GM18873 (cell line): ENCODE data around the gene NEO1.
"Not testable (repeated sequence)": the region's sequence is repeated elsewhere in the genome, so short reads cannot be mapped to it uniquely, and the experiment has no call there.

Source experiments
- ATAC-seq: cut with Tn5 transposase; IDR thresholded peaks from one replicate; pipeline ENCODE4 v1.9.1; 2021; ENCODE audit warnings: mild to moderate bottlenecking, moderate library complexity, moderate number of reproducible peaks; ENCODE audit not compliant: unreplicated experiment, low FRiP score

The NEO1 gene

GRCh38 chr15:73139744-73140553 lies 87.7 kb downstream of the NEO1 start:
- ATAC-seq = no peak

GRCh38 chr15:73141216-73141900 lies 89.1 kb downstream of the NEO1 start:
- ATAC-seq = no peak

- no peak for ATAC-seq
Measured at GRCh38 chr15:73142802-73143762, 90.8 kb downstream of the NEO1 start.

DNA sequence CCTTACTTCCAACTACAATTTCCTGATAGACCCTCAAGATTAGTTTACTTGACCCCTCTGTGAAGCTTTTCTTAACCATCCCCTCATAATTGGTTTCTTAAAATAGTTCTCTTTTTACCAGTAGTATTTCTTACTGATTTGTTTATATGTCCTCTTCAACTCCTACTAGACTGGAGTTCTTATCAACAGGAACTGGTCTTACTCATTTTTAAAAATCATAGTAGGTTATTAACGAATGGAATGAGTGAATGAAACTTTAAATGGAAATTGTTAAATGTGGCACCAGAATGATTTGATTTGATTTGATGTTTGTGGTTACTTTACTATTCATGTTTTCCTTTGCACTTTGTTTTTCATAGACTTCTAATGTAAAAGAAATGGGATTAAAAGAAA lies 91.5 kb downstream of the NEO1 start:
- ATAC-seq = no peak

- no peak for ATAC-seq
Measured at GRCh38 chr15:73146419-73146818, 94.2 kb downstream of the NEO1 start.

GRCh38 chr15:73150831-73151230 lies 98.6 kb downstream of the NEO1 start:
- no peak for ATAC-seq

- ATAC-seq = no peak
Measured at GRCh38 chr15:73153024-73153423, 100.8 kb downstream of the NEO1 start.

GRCh38 chr15:73153447-73153846 lies 101.2 kb downstream of the NEO1 start:
- no peak for ATAC-seq

DNA sequence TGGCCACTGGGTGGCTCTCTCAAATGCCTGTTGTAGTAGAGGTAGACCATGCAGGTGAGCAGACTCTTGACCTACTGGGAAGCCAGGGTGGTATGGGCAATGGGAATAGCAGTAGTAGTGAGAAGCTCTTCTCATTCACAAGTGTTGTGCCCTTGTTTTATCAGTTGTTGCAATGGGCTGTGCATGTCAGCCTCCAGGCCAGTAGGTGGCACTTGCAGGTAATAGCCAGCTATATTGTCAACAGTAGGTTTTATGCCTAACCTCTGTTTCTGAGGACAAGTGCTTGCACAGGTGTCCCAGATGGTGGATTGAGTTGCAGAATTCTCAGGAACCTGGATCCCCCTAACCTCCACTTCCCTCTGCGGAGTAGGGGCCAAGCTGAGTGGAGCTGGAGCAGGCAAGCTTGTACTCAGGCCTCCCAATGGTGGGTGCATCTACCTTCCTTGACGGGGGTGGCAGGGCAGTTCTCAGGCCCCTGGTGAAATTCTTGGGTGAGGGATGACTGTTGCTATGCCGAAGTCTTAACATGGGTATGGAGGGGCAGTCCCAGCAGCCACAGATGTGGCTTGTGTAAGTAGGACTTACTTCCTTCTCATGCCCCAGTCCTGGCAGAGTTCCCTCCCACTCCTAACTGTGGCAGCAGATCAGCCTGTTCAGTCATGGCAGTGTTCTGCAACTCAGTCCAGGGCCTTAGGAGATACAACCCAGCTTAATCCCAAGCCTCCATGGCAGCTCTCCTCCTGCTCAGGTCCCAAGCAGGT lies 104.3 kb downstream of the NEO1 start:
- ATAC-seq = no peak

GRCh38 chr15:73161546-73161945 lies 109.3 kb downstream of the NEO1 start:
- no peak for ATAC-seq

DNA sequence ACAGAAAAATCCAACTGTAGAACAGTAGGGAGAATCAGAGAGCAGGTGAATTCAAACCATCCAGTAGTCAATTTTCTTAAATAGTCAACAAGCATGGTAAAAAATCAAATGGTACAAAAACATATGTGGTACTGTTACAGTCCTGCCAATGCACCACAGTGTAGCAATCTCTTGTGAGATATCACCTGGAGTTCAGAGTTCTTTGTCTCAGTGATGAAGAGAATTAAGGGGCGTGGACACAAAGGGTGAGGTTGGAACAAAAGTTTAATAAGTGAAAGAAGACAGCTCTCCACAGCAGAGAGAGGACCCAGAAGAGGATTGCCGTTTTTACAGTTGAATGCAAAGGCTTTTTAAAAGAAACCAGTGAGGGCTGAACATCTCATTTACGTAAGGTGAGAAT lies 113.2 kb downstream of the NEO1 start:
- ATAC-seq = no peak

DNA sequence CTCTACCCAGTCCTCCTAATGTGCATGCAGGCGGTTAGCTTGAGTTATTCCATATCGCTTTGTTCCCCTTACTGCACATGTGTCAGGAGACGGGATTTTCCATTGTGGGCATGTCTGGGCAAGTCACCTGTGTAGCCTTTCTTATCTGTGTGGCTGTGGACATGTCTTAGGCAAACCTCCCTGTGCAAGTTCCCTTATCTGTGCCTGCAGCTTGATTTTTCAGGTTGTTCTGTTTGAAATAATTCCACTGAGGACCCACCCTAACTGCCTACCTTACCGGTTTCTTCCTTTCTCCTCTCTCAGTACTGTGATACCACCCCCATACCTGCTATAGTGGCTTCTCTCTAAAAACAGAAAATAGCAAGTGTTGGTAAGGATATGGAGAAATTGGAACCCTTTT lies 113.6 kb downstream of the NEO1 start:
- no peak for ATAC-seq

DNA sequence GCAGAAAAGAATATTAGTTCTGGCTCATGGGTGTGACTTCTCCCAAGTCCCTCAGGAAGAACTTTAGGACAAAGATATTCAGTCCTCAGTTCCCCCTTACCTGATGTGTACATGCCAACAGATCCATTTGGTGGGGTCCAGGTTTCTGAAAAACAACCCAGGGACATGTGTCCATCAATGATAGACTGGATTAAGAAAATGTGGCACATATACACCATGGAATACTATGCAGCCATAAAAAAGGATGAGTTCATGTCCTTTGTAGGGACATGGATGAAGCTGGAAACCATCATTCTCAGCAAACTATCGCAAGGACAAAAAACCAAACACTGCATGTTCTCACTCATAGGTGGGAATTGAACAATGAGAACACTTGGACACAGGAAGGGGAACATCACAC lies 114.4 kb downstream of the NEO1 start:
- ATAC-seq = not testable (repeated sequence)

- ATAC-seq = no peak
Measured at GRCh38 chr15:73168487-73168886, 116.2 kb downstream of the NEO1 start.

GRCh38 chr15:73171711-73172110 lies 119.4 kb downstream of the NEO1 start:
- no peak for ATAC-seq

- ATAC-seq = no peak
Measured at GRCh38 chr15:73172508-73172907, 120.2 kb downstream of the NEO1 start.

- ATAC-seq = no peak
Measured at GRCh38 chr15:73174171-73174570, 121.9 kb downstream of the NEO1 start.

GRCh38 chr15:73175382-73175781 lies 123.1 kb downstream of the NEO1 start:
- ATAC-seq = no peak

GRCh38 chr15:73176598-73176997 lies 124.3 kb downstream of the NEO1 start:
- no peak for ATAC-seq

DNA sequence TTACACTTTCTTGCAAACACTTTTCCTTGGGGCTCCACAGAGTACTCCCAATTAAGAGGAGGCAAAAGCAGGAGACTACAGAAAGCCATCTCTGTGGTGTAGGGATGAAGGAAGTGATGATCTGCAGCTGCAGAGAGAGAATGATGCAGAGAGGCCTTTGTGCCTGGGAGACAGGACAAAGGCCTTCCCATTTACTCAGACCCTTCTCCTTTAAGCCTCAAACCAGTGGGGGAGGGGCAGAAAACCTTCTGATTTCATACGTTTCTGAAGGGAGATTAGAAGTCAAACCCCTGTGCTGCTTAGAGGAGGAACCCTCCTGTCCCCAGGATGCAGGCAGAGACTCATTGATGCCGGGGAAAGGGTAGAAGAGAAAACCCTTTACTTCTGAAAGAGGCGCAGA lies 130.8 kb downstream of the NEO1 start:
- no peak for ATAC-seq
